Measurements from ENCODE around the gene GPBAR1. TPM values are rescaled to one million over a fixed set of nuclear protein-coding genes. Genes with fewer than 3 reads are reported as not detected.
"Not testable (repeated sequence)": the region's sequence is repeated elsewhere in the genome, so short reads cannot be mapped to it uniquely, and the experiment has no call there.

GPBAR1 gene
- total and polyA plus RNA-seq, 11 donors, result 0.52 to 4.7 (median 1.2) TPM

DNA sequence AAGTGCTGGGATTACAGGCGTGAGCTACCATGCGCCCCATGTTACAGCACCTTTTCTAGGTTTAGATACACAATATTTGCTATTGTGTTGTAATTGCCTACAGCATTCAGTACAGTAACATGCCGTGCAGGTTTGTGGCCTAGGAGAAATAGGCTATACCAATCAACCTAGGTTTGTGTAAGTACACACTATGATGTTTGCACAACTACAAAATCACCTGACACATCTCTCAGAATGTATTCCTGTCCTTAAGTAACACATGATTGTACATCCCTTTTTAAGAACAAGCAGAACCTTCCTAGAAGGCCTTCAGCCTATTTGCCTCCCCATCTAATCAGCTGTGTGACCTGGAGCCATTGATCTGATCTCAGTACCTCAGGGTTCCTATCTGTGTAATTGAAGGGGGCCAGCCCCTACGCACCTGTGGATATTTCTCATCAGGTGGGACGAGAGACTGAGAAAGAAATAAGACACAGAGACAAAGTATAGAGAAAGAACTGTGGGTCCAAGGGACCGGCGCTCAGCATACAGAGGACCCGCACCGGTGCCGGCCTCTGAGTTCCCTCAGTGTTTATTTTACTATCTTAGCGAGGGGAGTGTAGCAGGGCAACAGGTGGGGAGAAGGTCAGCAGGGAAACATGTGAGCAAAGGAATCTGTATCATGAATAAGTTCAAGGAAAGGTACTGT is 50.2 kb downstream of the GPBAR1 start:
- Histone ChIP-seq H3K4me1 (peaks cover 0 to 11% (median 0%) of the 10 kb centered on the region in 12 donors), H3K9me3 (no peaks in the 10 kb centered on the region), H3K27me3 (no peaks in the 10 kb centered on the region), H3K36me3 (no peaks in the 10 kb centered on the region), H3K4me3 (no peak overlapping the region), H3K27ac (no peak overlapping the region)
- TF ChIP-seq POLR2A (IDR thresholded peaks at IDR 0.05), result no peak
- TF ChIP-seq, protein P1, sequence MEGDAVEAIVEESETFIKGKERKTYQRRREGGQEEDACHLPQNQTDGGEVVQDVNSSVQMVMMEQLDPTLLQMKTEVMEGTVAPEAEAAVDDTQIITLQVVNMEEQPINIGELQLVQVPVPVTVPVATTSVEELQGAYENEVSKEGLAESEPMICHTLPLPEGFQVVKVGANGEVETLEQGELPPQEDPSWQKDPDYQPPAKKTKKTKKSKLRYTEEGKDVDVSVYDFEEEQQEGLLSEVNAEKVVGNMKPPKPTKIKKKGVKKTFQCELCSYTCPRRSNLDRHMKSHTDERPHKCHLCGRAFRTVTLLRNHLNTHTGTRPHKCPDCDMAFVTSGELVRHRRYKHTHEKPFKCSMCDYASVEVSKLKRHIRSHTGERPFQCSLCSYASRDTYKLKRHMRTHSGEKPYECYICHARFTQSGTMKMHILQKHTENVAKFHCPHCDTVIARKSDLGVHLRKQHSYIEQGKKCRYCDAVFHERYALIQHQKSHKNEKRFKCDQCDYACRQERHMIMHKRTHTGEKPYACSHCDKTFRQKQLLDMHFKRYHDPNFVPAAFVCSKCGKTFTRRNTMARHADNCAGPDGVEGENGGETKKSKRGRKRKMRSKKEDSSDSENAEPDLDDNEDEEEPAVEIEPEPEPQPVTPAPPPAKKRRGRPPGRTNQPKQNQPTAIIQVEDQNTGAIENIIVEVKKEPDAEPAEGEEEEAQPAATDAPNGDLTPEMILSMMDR (IDR thresholded peaks at IDR 0.05), result no peak
- intact Hi-C loops (cut with DNase I), result no loop called here
- WGBS, 4 donors, result 74 to 84% (median 78%) methylated on average over 11 of the region's 11 CpGs
- DNase-seq, result no peak
- no peak for ATAC-seq

DNA sequence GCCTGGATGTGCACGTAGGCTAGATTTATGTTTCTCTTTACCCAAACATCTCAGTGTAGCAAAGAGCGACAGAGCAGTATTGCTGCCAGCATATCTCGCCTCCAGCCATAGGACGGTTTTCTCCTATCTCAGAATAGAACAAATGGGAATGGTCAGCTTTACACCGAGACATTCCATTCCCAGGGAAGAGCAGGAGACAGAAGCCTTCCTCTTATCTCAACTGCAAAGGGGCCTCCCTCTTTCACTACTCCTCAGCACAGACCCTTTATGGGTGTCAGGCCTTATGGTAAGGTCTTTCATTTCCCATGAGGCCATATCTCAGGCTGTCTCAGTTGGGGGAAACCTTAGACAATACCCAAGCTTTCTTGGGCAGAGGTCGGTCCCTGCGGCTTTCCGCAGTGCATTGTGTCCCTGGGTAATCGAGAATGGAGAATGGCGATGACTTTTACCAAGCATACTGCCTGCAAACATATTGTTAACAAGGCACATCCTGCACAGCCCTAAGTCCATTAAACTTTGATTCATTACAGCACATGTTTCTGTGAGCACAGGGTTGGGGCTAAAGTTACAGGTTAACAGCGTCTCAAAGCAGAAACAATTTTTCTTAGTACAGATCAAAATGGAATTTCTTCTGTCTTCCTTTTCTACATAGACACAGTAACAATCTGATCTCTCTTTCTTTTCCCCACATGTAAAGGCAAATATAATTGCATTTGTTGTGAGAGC is 50.9 kb downstream of the GPBAR1 start:
- H3K4me3 ChIP-seq; H3K36me3 ChIP-seq; intact Hi-C loops (cut with DNase I); ATAC-seq; H3K27me3 ChIP-seq; H3K27ac ChIP-seq; DNase-seq; H3K9me3 ChIP-seq: not testable (repeated sequence)
- peaks cover 0 to 17% (median 0%) of the 10 kb centered on the region in 12 donors for H3K4me1 ChIP-seq
- 53 to 77% (median 57%) methylated on average over 10 to 11 of the region's 11 CpGs for WGBS, 4 donors

DNA sequence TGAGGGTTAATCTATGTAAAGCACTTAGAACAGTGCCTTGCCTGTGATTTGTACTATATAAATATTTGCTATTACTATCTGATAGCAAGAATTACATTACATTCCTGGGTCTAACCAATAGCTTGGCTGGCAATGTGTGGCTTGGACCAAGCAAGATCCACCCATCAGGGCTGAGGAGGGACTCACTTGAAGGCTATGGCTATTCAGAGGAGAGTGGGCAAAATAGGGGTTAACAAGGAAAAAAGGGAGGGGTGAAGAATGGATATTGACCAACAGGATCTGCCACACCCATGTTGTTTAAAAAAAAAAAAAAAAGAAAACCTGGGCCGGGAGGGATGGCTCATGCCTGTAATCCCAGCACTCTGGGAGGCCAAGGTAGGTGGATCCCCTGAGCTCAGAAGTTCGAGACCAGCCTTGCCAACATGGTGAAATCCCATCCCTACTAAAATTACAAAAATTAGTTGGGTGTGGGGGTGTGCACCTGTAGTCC is 51.5 kb downstream of the GPBAR1 start:
- no peaks in the 10 kb centered on the region for H3K27me3 ChIP-seq
- peaks cover 0 to 23% (median 0%) of the 10 kb centered on the region in 12 donors for H3K4me1 ChIP-seq
- DNase-seq (no peak), ATAC-seq (no peak)
- no peaks in the 10 kb centered on the region for H3K9me3 ChIP-seq
- no peaks in the 10 kb centered on the region for H3K36me3 ChIP-seq
- no peak overlapping the region for H3K4me3 ChIP-seq
- WGBS, 4 donors, result 75 to 83% (median 78%) methylated on average over 2 of the region's 2 CpGs
- intact Hi-C loops (cut with DNase I), result no loop called here
- TF ChIP-seq, protein P1 (IDR thresholded peaks at IDR 0.05), result no peak
- no peak for TF ChIP-seq POLR2A (IDR thresholded peaks at IDR 0.05)
- H3K27ac ChIP-seq, result no peak overlapping the region

DNA sequence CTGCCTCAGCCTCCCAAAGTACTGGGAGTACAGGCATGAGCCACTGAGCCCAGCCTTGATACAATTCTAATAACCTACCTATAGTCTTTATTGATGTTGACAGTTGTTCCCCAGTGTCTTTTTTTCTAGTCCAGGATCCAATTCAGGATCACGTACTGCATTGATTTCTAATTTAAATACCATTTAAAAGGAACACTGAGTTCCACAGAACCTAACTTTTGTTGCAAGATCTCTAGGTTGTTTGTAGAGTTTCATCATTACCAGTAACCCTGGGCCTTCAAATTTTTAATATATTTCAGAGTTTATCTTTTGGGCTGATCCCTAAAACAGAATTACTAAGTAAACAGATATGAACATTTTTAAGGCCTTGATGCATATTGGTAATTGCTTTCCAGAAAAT is 52.5 kb downstream of the GPBAR1 start:
- ATAC-seq (no peak), DNase-seq (no peak)
- Histone ChIP-seq H3K27ac (no peak overlapping the region), H3K36me3 (no peaks in the 10 kb centered on the region), H3K4me1 (peaks cover 0 to 19% (median 0%) of the 10 kb centered on the region in 12 donors), H3K27me3 (no peaks in the 10 kb centered on the region), H3K4me3 (no peak overlapping the region), H3K9me3 (no peaks in the 10 kb centered on the region)
- intact Hi-C loops (cut with DNase I), result no loop called here
- TF ChIP-seq POLR2A (IDR thresholded peaks at IDR 0.05), result no peak
- TF ChIP-seq, protein P1 (IDR thresholded peaks at IDR 0.05), result no peak
- WGBS, 4 donors, result 96 to 98% (median 97%) methylated on average over 1 of the region's 1 CpG

Small RNAs within 50 kb of the gene (microRNA-seq; reads per million reads assigned to microRNA genes)
- gene MIR6513, result 1.5 to 6.0 (median 3.5) reads per million in 4 donors

Other genes with a start within 250 kb of the GPBAR1 start
- gene RUFY4, start 191.8 kb upstream of the GPBAR1 start, total RNA-seq, result 1 to 10 TPM in 1 of 9 donors, under 1 TPM in 2, not detected in 6; 0.11 to 1.0 (median 0.14) TPM
- not detected for gene RUFY4, start 191.8 kb upstream of the GPBAR1 start, polyA plus RNA-seq
- gene CXCR2, start 135.0 kb upstream of the GPBAR1 start, total RNA-seq, result 1 to 10 TPM in 2 of 9 donors, under 1 TPM in 7; 0.27 to 2.0 (median 0.56) TPM
- under 1 TPM; 0.11 to 0.19 TPM for gene CXCR2, start 135.0 kb upstream of the GPBAR1 start, polyA plus RNA-seq
- gene CXCR1, start 94.1 kb upstream of the GPBAR1 start, total RNA-seq, result 1 to 10 TPM in 2 of 9 donors, under 1 TPM in 7; 0.23 to 1.9 (median 0.59) TPM
- gene CXCR1, start 94.1 kb upstream of the GPBAR1 start, polyA plus RNA-seq, result under 1 TPM; 0.08 to 0.22 TPM
- gene ARPC2, start 43.8 kb upstream of the GPBAR1 start, total RNA-seq, result 100 to 1,000 TPM; 126 to 278 (median 139) TPM
- gene ARPC2, start 43.8 kb upstream of the GPBAR1 start, polyA plus RNA-seq, result 100 to 1,000 TPM in 1 of 2 donors, 10 to 100 TPM in 1; 64.9 to 223 TPM
- 100 to 1,000 TPM in 2 of 9 donors, 10 to 100 TPM in 7; 51.6 to 127 (median 58.0) TPM for gene AAMP, start 9.1 kb downstream of the GPBAR1 start, total RNA-seq
- 100 to 1,000 TPM in 1 of 2 donors, 10 to 100 TPM in 1; 58.6 to 150 TPM for gene AAMP, start 9.1 kb downstream of the GPBAR1 start, polyA plus RNA-seq
- 10 to 100 TPM; 53.8 to 78.7 (median 72.5) TPM for gene PNKD, start 9.5 kb downstream of the GPBAR1 start, total RNA-seq
- 100 to 1,000 TPM in 1 of 2 donors, 10 to 100 TPM in 1; 54.6 to 146 TPM for gene PNKD, start 9.5 kb downstream of the GPBAR1 start, polyA plus RNA-seq
- 100 to 1,000 TPM in 7 of 9 donors, 10 to 100 TPM in 2; 89.1 to 173 (median 126) TPM for gene TMBIM1, start 31.5 kb downstream of the GPBAR1 start, total RNA-seq
- gene TMBIM1, start 31.5 kb downstream of the GPBAR1 start, polyA plus RNA-seq, result 100 to 1,000 TPM in 1 of 2 donors, 10 to 100 TPM in 1; 41.8 to 208 TPM
- under 1 TPM in 1 of 9 donors, not detected in 8; 0.18 TPM for gene CATIP, start 95.8 kb downstream of the GPBAR1 start, total RNA-seq
- under 1 TPM in 1 of 2 donors, not detected in 1; 0.07 TPM for gene CATIP, start 95.8 kb downstream of the GPBAR1 start, polyA plus RNA-seq
- 10 to 100 TPM in 2 of 9 donors, 1 to 10 TPM in 6, under 1 TPM in 1; 0.96 to 31.0 (median 4.3) TPM for gene SLC11A1, start 121.3 kb downstream of the GPBAR1 start, total RNA-seq
- 1 to 10 TPM; 4.5 to 8.9 TPM for gene SLC11A1, start 121.3 kb downstream of the GPBAR1 start, polyA plus RNA-seq
- 100 to 1,000 TPM in 2 of 9 donors, 10 to 100 TPM in 7; 67.4 to 115 (median 93.8) TPM for gene CTDSP1, start 138.9 kb downstream of the GPBAR1 start, total RNA-seq
- gene CTDSP1, start 138.9 kb downstream of the GPBAR1 start, polyA plus RNA-seq, result 100 to 1,000 TPM in 1 of 2 donors, 10 to 100 TPM in 1; 74.4 to 121 TPM
- not detected for gene VIL1, start 158.1 kb downstream of the GPBAR1 start, total RNA-seq
- under 1 TPM; 0.04 to 0.07 TPM for gene VIL1, start 158.1 kb downstream of the GPBAR1 start, polyA plus RNA-seq

All from heart left ventricle (tissue), 16 donors.